Left colon (tissue), 2 donors: ENCODE measurements around the gene CCDC28B. TPM values are rescaled to one million over a fixed set of nuclear protein-coding genes. Genes with fewer than 3 reads are reported as not detected.

Experiments
- ATAC-seq: fragments of 200-7000 bp; cut with Tn5 transposase; one replicate; pipeline ENCODE4 v1.9.1; 2020; ENCODE audit warnings: mild to moderate bottlenecking, moderate library complexity
- DNase-seq, 2 donors: peaks; one replicate each; pipeline ENCODE4 v3.0.0-alpha.2; 2020
- intact Hi-C, 2 donors: fragments of 100-400 bp; cut with DNase I in 1 of 2; cut with micrococcal nuclease in 1 of 2; formaldehyde crosslinking; loops; one replicate each; pipeline versions ENCODE4 v1.11.2 to v1.14.0; 2022; cut with DNase I, micrococcal nuclease
- total RNA-seq, 2 donors: library from RNA; stranded (reverse); fragmentation: NEBNext Ultra II Directional; extraction: Animal tissue kit (Norgen Biotek cat#: 25700); gene quantifications; one replicate each; pipeline ENCODE4 v1.2.1, GENCODE V29; 2021
- donor health status: DM: no; HTN: no; CAD: no.
- donor health status: DM: yes; HTN: yes; CAD: no.

CCDC28B gene
- total RNA-seq, 2 donors from 2014 or later = 1.3 to 2.3 TPM

DNA sequence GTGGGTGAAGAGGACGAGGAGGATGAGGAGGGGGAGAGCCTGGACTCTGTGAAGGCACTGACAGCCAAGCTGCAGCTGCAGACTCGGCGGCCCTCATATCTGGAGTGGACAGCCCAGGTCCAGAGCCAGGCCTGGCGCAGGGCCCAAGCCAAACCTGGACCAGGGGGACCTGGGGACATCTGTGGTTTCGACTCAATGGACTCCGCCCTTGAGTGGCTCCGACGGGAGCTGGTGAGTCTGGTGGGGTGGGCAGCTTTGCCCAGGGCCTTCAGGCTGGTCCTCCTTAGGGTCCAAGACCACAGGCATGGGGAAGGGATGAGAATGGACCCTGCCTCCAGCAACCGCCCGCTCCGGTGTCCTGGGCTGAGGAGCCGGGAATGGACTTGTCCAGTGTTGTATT lies 47.1 kb downstream of the CCDC28B start:
- DNase-seq (peak in 1 of 2 donors; percentile 20), ATAC-seq (no peak)
- intact Hi-C loops = no loop called here

DNA sequence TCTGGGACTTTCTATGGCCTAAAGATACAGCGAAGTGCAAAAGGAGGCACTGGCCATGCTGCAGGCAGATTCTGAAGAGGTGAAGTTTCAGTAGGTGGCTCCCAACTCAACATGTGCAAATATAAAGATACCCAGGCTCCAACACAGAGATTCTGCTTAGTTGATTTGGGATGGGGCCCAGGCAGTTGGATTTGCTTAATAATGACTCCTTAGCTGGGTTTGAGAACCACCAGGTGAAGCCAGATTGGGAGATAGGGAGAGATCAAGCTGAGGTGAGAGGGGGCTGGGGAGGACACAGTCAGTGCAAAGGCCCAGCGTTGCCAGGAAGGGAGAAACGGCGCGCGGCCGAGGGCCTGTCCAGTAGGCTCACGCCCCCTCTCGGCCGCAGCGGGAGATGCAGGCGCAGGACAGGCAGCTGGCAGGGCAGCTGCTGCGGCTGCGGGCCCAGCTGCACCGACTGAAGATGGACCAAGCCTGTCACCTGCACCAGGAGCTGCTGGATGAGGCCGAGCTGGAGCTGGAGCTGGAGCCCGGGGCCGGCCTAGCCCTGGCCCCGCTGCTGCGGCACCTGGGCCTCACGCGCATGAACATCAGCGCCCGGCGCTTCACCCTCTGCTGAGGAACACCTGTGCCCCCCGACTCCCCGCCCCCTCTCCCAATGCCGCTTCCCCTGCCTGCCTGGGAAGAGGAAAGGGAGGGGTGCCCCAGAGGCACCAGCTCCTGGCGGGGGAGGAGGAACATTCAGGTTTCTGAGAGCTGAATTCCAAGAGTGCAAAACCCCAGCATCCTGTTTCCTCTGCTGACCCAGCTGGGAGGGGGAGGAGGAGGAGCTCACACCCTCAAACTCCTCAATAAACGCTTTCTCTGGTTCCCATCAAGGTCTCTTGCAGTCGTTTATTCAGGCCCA lies 47.8 kb downstream of the CCDC28B start:
- DNase-seq = peak; percentile 83 to 94
- intact Hi-C loops = no loop called here

DNA sequence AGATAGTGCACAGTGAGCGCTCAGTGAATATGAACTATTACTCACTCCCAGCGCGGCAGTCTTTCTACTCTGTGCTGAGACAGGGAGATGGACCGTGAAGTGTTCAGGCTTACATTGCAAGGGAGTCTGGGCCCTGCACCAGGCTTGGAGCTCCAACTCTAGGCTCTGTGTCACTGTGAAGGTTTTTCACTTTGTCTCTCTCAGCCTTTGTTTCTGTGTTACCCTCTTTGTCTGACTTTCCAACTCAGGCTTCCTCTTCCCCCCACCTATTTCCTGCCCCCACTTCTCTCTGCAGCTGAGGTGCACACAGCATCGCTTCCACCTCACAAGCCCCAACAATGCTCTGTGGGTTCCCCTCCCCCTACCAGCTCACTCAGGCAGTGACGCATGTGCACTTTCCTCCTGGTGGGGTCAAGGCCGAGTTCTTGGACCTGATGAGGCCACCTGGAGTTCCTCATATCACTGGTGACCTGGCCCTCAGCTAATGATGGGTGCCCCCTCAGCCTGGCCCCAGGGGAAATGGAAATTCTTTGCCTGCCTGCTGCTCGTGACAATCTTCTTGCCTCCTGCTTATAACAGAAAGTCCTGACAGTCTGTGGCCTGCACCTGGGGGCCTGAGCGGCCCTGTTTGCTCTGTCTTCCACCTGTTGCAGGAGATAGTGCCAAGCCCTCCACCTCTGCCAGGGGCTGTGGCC lies 49.6 kb downstream of the CCDC28B start:
- intact Hi-C loops = no loop called here
- ATAC-seq = peak; percentile 32

More for the DNA sequence above, 47.8 kb downstream of the CCDC28B start:
- ATAC-seq = peak; percentile 90

DNA sequence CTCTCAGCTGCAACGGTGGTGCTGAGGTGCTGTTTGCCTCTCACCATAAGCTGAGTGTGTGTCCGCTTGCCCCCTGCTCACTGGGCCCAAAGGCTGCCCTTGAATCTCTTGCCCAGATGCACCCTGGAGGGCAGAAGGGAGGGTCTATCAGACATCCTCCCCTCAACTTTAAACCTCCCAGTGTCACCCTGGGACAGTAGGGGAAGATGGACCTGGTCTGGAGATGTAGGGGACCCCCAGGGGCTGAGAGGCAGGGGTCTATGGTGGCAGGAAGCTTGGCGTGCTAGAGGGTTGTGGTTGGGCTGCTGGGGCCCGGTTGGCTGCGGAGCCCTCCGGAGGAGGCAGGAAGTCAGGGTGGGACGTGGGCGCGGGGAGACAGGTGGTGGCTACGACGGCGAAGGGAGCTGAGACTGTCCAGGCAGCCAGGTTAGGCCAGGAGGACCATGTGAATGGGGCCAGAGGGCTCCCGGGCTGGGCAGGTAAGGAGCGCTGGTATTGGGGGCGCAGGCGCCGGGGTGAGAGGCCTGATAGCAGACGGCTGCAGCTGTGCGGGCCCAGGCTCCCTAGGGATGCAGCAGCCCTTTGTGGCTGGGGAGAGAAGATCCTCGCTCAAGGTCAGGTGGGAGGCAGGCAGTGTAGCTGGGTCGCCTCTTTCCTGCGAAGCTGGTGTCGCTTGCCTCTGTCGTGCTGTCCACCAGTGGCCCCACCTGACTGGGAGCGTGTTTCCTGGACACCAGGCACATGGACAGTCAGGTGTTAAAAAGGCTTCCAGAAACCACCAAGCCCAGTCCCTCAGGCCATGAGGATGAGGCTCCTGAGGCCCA lies 50.7 kb downstream of the CCDC28B start, which contains the start of gene LCK:
Gene LCK, plus strand, starts transcription at position 373 of the 824 bp plus-strand sequence. CDS start 23,065 bp downstream, outside the sequence.
- DNase-seq (peak in 1 of 2 donors; percentile 50), ATAC-seq (no peak)
- intact Hi-C loops = no loop called here

More for the DNA sequence above, 49.6 kb downstream of the CCDC28B start:
- DNase-seq = peak; percentile 62 to 67

Other genes with a start within 250 kb of the CCDC28B start
- gene KHDRBS1, start 186.7 kb upstream of the CCDC28B start, total RNA-seq = 100 to 1,000 TPM in 1 of 2 donors, 10 to 100 TPM in 1; 87.3 to 102 TPM
- 10 to 100 TPM; 12.4 to 13.2 TPM for gene TMEM39B, start 127.7 kb upstream of the CCDC28B start, total RNA-seq
- gene KPNA6, start 92.5 kb upstream of the CCDC28B start, total RNA-seq = 10 to 100 TPM; 55.6 to 58.9 TPM
- 10 to 100 TPM; 34.5 to 37.6 TPM for gene TXLNA, start 20.9 kb upstream of the CCDC28B start, total RNA-seq
- 1 to 10 TPM; 1.3 to 1.8 TPM for gene IQCC, start 5.1 kb downstream of the CCDC28B start, total RNA-seq
- not detected for gene DCDC2B, start 8.5 kb downstream of the CCDC28B start, total RNA-seq
- gene TMEM234, start 21.8 kb downstream of the CCDC28B start, total RNA-seq = 10 to 100 TPM; 24.2 to 28.0 TPM
- 100 to 1,000 TPM; 115 to 128 TPM for gene EIF3I, start 21.8 kb downstream of the CCDC28B start, total RNA-seq
- 1 to 10 TPM; 2.8 to 3.3 TPM for gene FAM167B, start 46.6 kb downstream of the CCDC28B start, total RNA-seq
- 1 to 10 TPM; 2.0 to 4.2 TPM for gene LCK, start 50.7 kb downstream of the CCDC28B start, total RNA-seq
- gene HDAC1, start 91.5 kb downstream of the CCDC28B start, total RNA-seq = 100 to 1,000 TPM; 218 to 252 TPM
- 100 to 1,000 TPM; 135 to 144 TPM for gene MARCKSL1, start 135.6 kb downstream of the CCDC28B start, total RNA-seq
- gene FAM229A, start 161.9 kb downstream of the CCDC28B start, total RNA-seq = 1 to 10 TPM; 7.9 to 8.9 TPM
- 1 to 10 TPM; 1.2 to 1.9 TPM for gene TSSK3, start 161.9 kb downstream of the CCDC28B start, total RNA-seq
- 10 to 100 TPM; 73.0 to 87.9 TPM for gene BSDC1, start 193.8 kb downstream of the CCDC28B start, total RNA-seq